ENCODE measurements around the gene RIPOR3.

DNA sequence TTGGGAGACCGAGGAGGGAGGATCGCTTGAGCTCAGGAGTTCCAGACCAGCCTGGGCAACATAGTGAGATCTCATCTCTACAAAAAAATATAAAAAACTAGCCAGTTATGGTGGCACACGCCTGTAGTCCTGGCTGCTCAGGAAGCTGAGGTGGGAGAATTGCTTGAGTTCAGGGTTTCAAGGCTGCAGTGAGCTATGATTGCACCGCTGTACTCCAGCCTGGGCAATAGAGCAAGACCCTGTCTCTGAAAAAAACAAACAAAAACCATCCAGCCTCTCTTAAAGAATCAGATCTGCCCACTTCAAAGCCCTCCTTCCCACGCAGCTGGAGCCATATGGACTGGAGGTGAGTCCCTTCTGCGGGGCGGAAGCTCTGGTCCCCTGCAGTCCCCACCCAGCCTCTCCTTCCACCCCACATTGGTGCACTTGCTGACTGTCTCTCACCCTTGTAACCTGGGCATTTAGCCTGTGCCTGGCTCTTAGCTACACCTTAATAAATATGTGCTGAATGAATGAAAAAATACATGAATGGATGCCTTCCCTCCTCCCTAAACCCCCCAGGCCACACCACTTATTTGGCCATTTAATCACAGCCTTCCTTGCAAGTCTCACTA lies 32.9 kb upstream of the RIPOR3 start:
- TF ChIP-seq HNF4A (conservative IDR thresholded peaks at IDR 0.05), result no peak
- TF ChIP-seq ATF3 (IDR thresholded peaks at IDR 0.05), result no peak
- TF ChIP-seq, protein P1, sequence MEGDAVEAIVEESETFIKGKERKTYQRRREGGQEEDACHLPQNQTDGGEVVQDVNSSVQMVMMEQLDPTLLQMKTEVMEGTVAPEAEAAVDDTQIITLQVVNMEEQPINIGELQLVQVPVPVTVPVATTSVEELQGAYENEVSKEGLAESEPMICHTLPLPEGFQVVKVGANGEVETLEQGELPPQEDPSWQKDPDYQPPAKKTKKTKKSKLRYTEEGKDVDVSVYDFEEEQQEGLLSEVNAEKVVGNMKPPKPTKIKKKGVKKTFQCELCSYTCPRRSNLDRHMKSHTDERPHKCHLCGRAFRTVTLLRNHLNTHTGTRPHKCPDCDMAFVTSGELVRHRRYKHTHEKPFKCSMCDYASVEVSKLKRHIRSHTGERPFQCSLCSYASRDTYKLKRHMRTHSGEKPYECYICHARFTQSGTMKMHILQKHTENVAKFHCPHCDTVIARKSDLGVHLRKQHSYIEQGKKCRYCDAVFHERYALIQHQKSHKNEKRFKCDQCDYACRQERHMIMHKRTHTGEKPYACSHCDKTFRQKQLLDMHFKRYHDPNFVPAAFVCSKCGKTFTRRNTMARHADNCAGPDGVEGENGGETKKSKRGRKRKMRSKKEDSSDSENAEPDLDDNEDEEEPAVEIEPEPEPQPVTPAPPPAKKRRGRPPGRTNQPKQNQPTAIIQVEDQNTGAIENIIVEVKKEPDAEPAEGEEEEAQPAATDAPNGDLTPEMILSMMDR (IDR thresholded peaks at IDR 0.05; ENCODE audit: low read depth, low read length, missing input control), result no peak
- TF ChIP-seq YY1 (IDR thresholded peaks at IDR 0.05), result no peak
- TF ChIP-seq FOXA1 (IDR thresholded peaks at IDR 0.05), result no peak
- TF ChIP-seq, protein P2, sequence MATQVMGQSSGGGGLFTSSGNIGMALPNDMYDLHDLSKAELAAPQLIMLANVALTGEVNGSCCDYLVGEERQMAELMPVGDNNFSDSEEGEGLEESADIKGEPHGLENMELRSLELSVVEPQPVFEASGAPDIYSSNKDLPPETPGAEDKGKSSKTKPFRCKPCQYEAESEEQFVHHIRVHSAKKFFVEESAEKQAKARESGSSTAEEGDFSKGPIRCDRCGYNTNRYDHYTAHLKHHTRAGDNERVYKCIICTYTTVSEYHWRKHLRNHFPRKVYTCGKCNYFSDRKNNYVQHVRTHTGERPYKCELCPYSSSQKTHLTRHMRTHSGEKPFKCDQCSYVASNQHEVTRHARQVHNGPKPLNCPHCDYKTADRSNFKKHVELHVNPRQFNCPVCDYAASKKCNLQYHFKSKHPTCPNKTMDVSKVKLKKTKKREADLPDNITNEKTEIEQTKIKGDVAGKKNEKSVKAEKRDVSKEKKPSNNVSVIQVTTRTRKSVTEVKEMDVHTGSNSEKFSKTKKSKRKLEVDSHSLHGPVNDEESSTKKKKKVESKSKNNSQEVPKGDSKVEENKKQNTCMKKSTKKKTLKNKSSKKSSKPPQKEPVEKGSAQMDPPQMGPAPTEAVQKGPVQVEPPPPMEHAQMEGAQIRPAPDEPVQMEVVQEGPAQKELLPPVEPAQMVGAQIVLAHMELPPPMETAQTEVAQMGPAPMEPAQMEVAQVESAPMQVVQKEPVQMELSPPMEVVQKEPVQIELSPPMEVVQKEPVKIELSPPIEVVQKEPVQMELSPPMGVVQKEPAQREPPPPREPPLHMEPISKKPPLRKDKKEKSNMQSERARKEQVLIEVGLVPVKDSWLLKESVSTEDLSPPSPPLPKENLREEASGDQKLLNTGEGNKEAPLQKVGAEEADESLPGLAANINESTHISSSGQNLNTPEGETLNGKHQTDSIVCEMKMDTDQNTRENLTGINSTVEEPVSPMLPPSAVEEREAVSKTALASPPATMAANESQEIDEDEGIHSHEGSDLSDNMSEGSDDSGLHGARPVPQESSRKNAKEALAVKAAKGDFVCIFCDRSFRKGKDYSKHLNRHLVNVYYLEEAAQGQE (IDR thresholded peaks at IDR 0.05), result no peak
- TF ChIP-seq JUND (IDR thresholded peaks at IDR 0.05), result no peak
- no peak for TF ChIP-seq EGR1 (IDR thresholded peaks at IDR 0.05; ENCODE audit: low read depth in 2 of 2)
- no peak for TF ChIP-seq SP1 (IDR thresholded peaks at IDR 0.05)
- no peak for TF ChIP-seq ZBTB33 (IDR thresholded peaks at IDR 0.05)
- TF ChIP-seq MAX (IDR thresholded peaks at IDR 0.05), result no peak
- no peak for TF ChIP-seq RAD21 (IDR thresholded peaks at IDR 0.05)

All from liver (tissue), 3 donors.